ENCODE data around the gene PIEZO2. TPM values are rescaled to one million over a fixed set of nuclear protein-coding genes. Genes with fewer than 3 reads are reported as not detected.

Gene PIEZO2
- total RNA-seq, 1 experiment from 2014 or later, result 10.7 TPM

GRCh38 chr18:11125492-11126315 is 23.7 kb downstream of the PIEZO2 start (continued):
- TF ChIP-seq, protein P1, sequence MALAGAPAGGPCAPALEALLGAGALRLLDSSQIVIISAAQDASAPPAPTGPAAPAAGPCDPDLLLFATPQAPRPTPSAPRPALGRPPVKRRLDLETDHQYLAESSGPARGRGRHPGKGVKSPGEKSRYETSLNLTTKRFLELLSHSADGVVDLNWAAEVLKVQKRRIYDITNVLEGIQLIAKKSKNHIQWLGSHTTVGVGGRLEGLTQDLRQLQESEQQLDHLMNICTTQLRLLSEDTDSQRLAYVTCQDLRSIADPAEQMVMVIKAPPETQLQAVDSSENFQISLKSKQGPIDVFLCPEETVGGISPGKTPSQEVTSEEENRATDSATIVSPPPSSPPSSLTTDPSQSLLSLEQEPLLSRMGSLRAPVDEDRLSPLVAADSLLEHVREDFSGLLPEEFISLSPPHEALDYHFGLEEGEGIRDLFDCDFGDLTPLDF (CRISPR knock-in tag; IDR thresholded peaks at IDR 0.05), result no peak
- TF ChIP-seq RORB (CRISPR knock-in tag; IDR thresholded peaks at IDR 0.05), result no peak

DNA sequence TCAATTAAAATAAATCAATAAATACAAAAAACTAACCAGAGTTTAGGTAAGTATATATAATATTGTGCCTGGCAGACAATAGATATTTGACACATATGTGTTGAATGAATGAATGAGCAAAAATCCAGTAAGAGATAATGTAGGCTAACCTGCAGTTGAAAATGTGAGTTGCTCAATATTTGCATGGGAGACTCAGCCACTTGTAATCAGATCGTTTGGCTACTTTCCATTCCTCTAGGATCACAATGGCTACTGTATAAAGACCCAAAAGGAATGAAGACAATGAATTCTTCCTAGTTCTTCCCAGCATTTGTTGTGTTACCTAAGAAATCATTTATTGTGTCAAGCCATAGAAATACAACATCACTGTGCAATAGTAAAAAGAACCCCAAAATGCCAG is 25.3 kb downstream of the PIEZO2 start:
- ATAC-seq (no peak), DNase-seq (ENCODE audit: low spot score) (no peak)
- POLR2A ChIA-PET, result no interaction called here
- no peaks in the 10 kb centered on the region for H3K27me3 Mint-ChIP-seq (ENCODE audit: low read depth)
- no peak overlapping the region for H3K4me3 Mint-ChIP-seq
- H3K9me3 Mint-ChIP-seq, result peaks cover 6% of the 10 kb centered on the region
- peaks cover 9% of the 10 kb centered on the region for H3K4me1 Mint-ChIP-seq
- TF ChIP-seq JUN (CRISPR knock-in tag; IDR thresholded peaks at IDR 0.05) (no peak), ZNF423 (CRISPR knock-in tag; IDR thresholded peaks at IDR 0.05) (no peak), ARID4B (CRISPR knock-in tag; IDR thresholded peaks at IDR 0.05; ENCODE audit: borderline replicate concordance) (no peak), FOXJ3 (CRISPR knock-in tag; IDR thresholded peaks at IDR 0.05; ENCODE audit: borderline replicate concordance) (no peak), STAT6 (CRISPR knock-in tag; conservative IDR thresholded peaks at IDR 0.05; ENCODE audit: low read depth) (no peak), ZNF671 (CRISPR knock-in tag; IDR thresholded peaks at IDR 0.05) (no peak), FOXP1 (CRISPR knock-in tag; IDR thresholded peaks at IDR 0.05; ENCODE audit: borderline replicate concordance) (no peak), NFYB (CRISPR knock-in tag; conservative IDR thresholded peaks at IDR 0.05; ENCODE audit: low read depth) (no peak), HMGA2 (CRISPR knock-in tag; IDR thresholded peaks at IDR 0.05) (no peak), TEAD4 (CRISPR knock-in tag; IDR thresholded peaks at IDR 0.05) (no peak)
- peaks cover 7% of the 10 kb centered on the region for H3K36me3 Mint-ChIP-seq
- H3K27ac Mint-ChIP-seq, result no peak overlapping the region
- CTCF ChIA-PET, result no interaction called here

GRCh38 chr18:11121443-11121849 is 27.9 kb downstream of the PIEZO2 start:
- ChIA-PET CTCF (no interaction called here), POLR2A (no interaction called here)
- H3K27ac Mint-ChIP-seq, result no peak overlapping the region
- H3K9me3 Mint-ChIP-seq, result no peaks in the 10 kb centered on the region
- DNase-seq (ENCODE audit: low spot score), result no peak
- no peaks in the 10 kb centered on the region for H3K27me3 Mint-ChIP-seq (ENCODE audit: low read depth)
- ATAC-seq, result no peak
- peaks cover 9% of the 10 kb centered on the region for H3K4me1 Mint-ChIP-seq
- H3K4me3 Mint-ChIP-seq, result no peak overlapping the region
- H3K36me3 Mint-ChIP-seq, result no peaks in the 10 kb centered on the region
- no peak for TF ChIP-seq TEAD1 (CRISPR knock-in tag; IDR thresholded peaks at IDR 0.05)
- TF ChIP-seq, protein P1 (CRISPR knock-in tag; IDR thresholded peaks at IDR 0.05), result no peak
- TF ChIP-seq ZNF423 (CRISPR knock-in tag; IDR thresholded peaks at IDR 0.05), result no peak
- no peak for TF ChIP-seq ZNF396 (CRISPR knock-in tag; IDR thresholded peaks at IDR 0.05; ENCODE audit: borderline replicate concordance)
- no peak for TF ChIP-seq ARID4B (CRISPR knock-in tag; IDR thresholded peaks at IDR 0.05; ENCODE audit: borderline replicate concordance)
- TF ChIP-seq MLX (CRISPR knock-in tag; IDR thresholded peaks at IDR 0.05), result no peak
- TF ChIP-seq GTF2I (CRISPR knock-in tag; conservative IDR thresholded peaks at IDR 0.05), result no peak
- TF ChIP-seq ESRRA (CRISPR knock-in tag; IDR thresholded peaks at IDR 0.05; ENCODE audit: borderline replicate concordance), result no peak
- TF ChIP-seq KAT7 (CRISPR knock-in tag; IDR thresholded peaks at IDR 0.05; ENCODE audit: borderline replicate concordance), result no peak
